IMR-90 (cell line): ENCODE measurements around the gene PAM. TPM values are rescaled to one million over a fixed set of nuclear protein-coding genes. Genes with fewer than 3 reads are reported as not detected.
A peak's percentile ranks its signal among the peaks of the same experiment; 100 is the strongest.

Experiments
- ATAC-seq: fragments of 200-7000 bp; cut with Tn5 transposase; 2 replicates; pipeline ENCODE4 v1.9.1; 2020; ENCODE audit warnings: low read depth, mild to moderate bottlenecking, moderate library complexity
- BruUV-seq: library from RNA; stranded (reverse); fragments of 400-500 nt; replicated peaks from 2 replicates; lab custom pipeline; 2021; lab: Mats Ljungman, UMichigan
- CTCF ChIA-PET: fragments of 300-600 bp; formaldehyde crosslinking; extraction: SDS; loops from one replicate; lab custom pipeline; 2021; ENCODE audit warnings: antibody characterized with exemption; lab: Yijun Ruan, JAX
- POLR2A ChIA-PET: fragments of 300-600 bp; sonication (Branson Sonifier 250); formaldehyde crosslinking; loops from one replicate; lab custom pipeline; 2022; ENCODE audit warnings: antibody characterized with exemption; ENCODE audit not compliant: unreplicated experiment; lab: Charles Lee
- DNase-seq: peaks from one replicate; pipeline ENCODE4 v3.0.0; 2013
- H2AFZ ChIP-seq: replicated peaks from 2 replicates; pipeline ENCODE3; 2013; ENCODE audit warnings: low read length, mild to moderate bottlenecking; ENCODE audit not compliant: poor library complexity
- H2AK5ac ChIP-seq: 2 replicates; pipeline ENCODE4 v1.6.1; 2013; ENCODE audit warnings: low read depth, low read length, inconsistent platforms
- H2AK9ac ChIP-seq: replicated peaks from 2 replicates; pipeline ENCODE3; 2013; ENCODE audit warnings: mild to moderate bottlenecking, low read depth, low read length, moderate library complexity; ENCODE audit not compliant: poor library complexity
- H2BK120ac ChIP-seq: 2 replicates; pipeline ENCODE4 v1.6.1; 2013; ENCODE audit warnings: low read depth, low read length, inconsistent platforms
- H2BK15ac ChIP-seq: 3 replicates; pipeline ENCODE4 v1.6.1; 2013; ENCODE audit warnings: low read depth, low read length, inconsistent platforms
- H2BK20ac ChIP-seq: 2 replicates; pipeline ENCODE4 v1.6.1; 2013; ENCODE audit warnings: low read depth, mild to moderate bottlenecking, inconsistent platforms, low read length, moderate library complexity
- H2BK5ac ChIP-seq: 2 replicates; pipeline ENCODE4 v1.6.1; 2013; ENCODE audit warnings: mild to moderate bottlenecking, low read depth, low read length, inconsistent platforms; ENCODE audit not compliant: poor library complexity, severe bottlenecking
- H3K14ac ChIP-seq: replicated peaks from 2 replicates; pipeline ENCODE4 v1.6.1; 2013; ENCODE audit warnings: low read depth, low read length, inconsistent platforms
- H3K18ac ChIP-seq: 2 replicates; pipeline ENCODE4 v1.6.1; 2013; ENCODE audit warnings: low read depth, low read length, control low read depth
- H3K23ac ChIP-seq: 2 replicates; pipeline ENCODE4 v1.6.1; 2013; ENCODE audit warnings: low read depth, low read length, inconsistent platforms
- H3K27ac ChIP-seq: 2 replicates; pipeline ENCODE4 v1.5.1; 2013; ENCODE audit warnings: mild to moderate bottlenecking, control low read depth, low read length; ENCODE audit not compliant: insufficient read depth
- H3K27me3 ChIP-seq: 2 replicates; pipeline ENCODE4 v1.6.1; 2013; ENCODE audit warnings: low read length; ENCODE audit not compliant: control insufficient read depth, insufficient read depth
- H3K36me3 ChIP-seq: 2 replicates; pipeline ENCODE4 v1.6.1; 2013; ENCODE audit warnings: low read length, mixed read lengths; ENCODE audit not compliant: control insufficient read depth, insufficient read depth
- H3K4ac ChIP-seq: 2 replicates; pipeline ENCODE4 v1.6.1; 2013; ENCODE audit warnings: low read depth, low read length, inconsistent platforms
- H3K4me1 ChIP-seq: 2 replicates; pipeline ENCODE4 v1.6.1; 2013; ENCODE audit warnings: low read length, mixed read lengths; ENCODE audit not compliant: control insufficient read depth, insufficient read depth
- H3K4me2 ChIP-seq: 2 replicates; pipeline ENCODE4 v1.6.1; 2013; ENCODE audit warnings: low read depth, mild to moderate bottlenecking, control low read depth, low read length, moderate library complexity
- H3K4me3 ChIP-seq: 2 replicates; pipeline ENCODE4 v1.5.1; 2013; ENCODE audit warnings: low read depth, mild to moderate bottlenecking, control low read depth, low read length, moderate library complexity; ENCODE audit not compliant: insufficient read depth
- H3K56ac ChIP-seq: 2 replicates; pipeline ENCODE4 v1.6.1; 2013; ENCODE audit warnings: low read length, inconsistent platforms; ENCODE audit not compliant: insufficient read depth; ENCODE audit errors: extremely low read depth
- H3K79me1 ChIP-seq, 2 experiments: 2 replicates each; pipeline ENCODE4 v1.6.1; 2013; ENCODE audit warnings: low read length in 2 of 2, inconsistent platforms in 1 of 2, low read depth in 1 of 2
- H3K9ac ChIP-seq: 2 replicates; pipeline ENCODE4 v1.6.1; 2013; ENCODE audit warnings: low read depth, low read length, control low read depth
- H3K9me1 ChIP-seq: 2 replicates; pipeline ENCODE4 v1.6.1; 2013; ENCODE audit warnings: low read length, inconsistent platforms; ENCODE audit not compliant: insufficient read depth
- H3K9me3 ChIP-seq: 2 replicates; pipeline ENCODE4 v1.6.1; 2013; ENCODE audit warnings: low read length; ENCODE audit not compliant: control insufficient read depth, insufficient read depth
- H4K20me1 ChIP-seq: 2 replicates; pipeline ENCODE4 v1.6.1; 2013; ENCODE audit warnings: low read length, inconsistent platforms; ENCODE audit not compliant: insufficient read depth
- H4K5ac ChIP-seq: 2 replicates; pipeline ENCODE4 v1.6.1; 2013; ENCODE audit warnings: mild to moderate bottlenecking, low read depth, low read length, control low read depth
- H4K8ac ChIP-seq, 2 experiments: 2 replicates each; pipeline ENCODE4 v1.6.1; 2013; ENCODE audit warnings: low read depth in 2 of 2, low read length in 2 of 2, control low read depth in 1 of 2, inconsistent platforms in 1 of 2
- H4K91ac ChIP-seq: 2 replicates; pipeline ENCODE4 v1.6.1; 2013; ENCODE audit warnings: low read depth, low read length, inconsistent platforms; ENCODE audit not compliant: insufficient read depth
- CEBPB ChIP-seq: IDR thresholded peaks from 2 replicates; pipeline ENCODE4 v1.6.1; 2012; ENCODE audit warnings: low read depth, low read length, improper control_type of control experiment
- CTCF ChIP-seq: conservative IDR thresholded peaks from 2 replicates; pipeline ENCODE4 v1.5.1; 2012; ENCODE audit warnings: mild to moderate bottlenecking, low read depth, low read length, improper control_type of control experiment
- FOS ChIP-seq: fragments of 150-350 bp; IDR thresholded peaks from 2 replicates; pipeline ENCODE4 v1.6.1; 2016; ENCODE audit warnings: low read depth, low read length
- MAFK ChIP-seq: IDR thresholded peaks from 2 replicates; pipeline ENCODE4 v1.6.1; 2012; ENCODE audit warnings: low read depth, low read length, improper control_type of control experiment
- MAZ ChIP-seq: IDR thresholded peaks from 2 replicates; pipeline ENCODE4 v1.6.1; 2012; ENCODE audit warnings: low read depth, mild to moderate bottlenecking, low read length, improper control_type of control experiment, moderate library complexity, borderline replicate concordance
- MXI1 ChIP-seq: IDR thresholded peaks from 2 replicates; pipeline ENCODE4 v1.6.1; 2012; ENCODE audit warnings: low read depth, mild to moderate bottlenecking, low read length, moderate library complexity, borderline replicate concordance
- NFE2L2 ChIP-seq: fragments of 150-350 bp; IDR thresholded peaks from 2 replicates; pipeline ENCODE4 v1.6.1; 2016; ENCODE audit warnings: low read depth, mild to moderate bottlenecking, low read length
- POLR2A ChIP-seq: IDR thresholded peaks from 2 replicates; pipeline ENCODE4 v1.6.1; 2012; ENCODE audit warnings: mild to moderate bottlenecking, low read depth, low read length
- RAD21 ChIP-seq: IDR thresholded peaks from 2 replicates; pipeline ENCODE4 v1.6.1; 2012; ENCODE audit warnings: low read length, improper control_type of control experiment
- RFX5 ChIP-seq: IDR thresholded peaks from 2 replicates; pipeline ENCODE4 v1.8.0; 2012; ENCODE audit warnings: low read depth, mild to moderate bottlenecking, low read length, moderate library complexity
- SMC3 ChIP-seq: fragments of 150-350 bp; IDR thresholded peaks from 2 replicates; pipeline ENCODE4 v1.6.1; 2016; ENCODE audit warnings: low read depth, mild to moderate bottlenecking, antibody characterized with exemption, low read length, moderate library complexity
- WGBS, 2 experiments: methylation state at CpG; one replicate each; pipeline versions ENCODE4 v1.1.5 to v1.1.7; 2013; ENCODE audit warnings: missing lambda C conversion rate in 2 of 2; ENCODE audit not compliant: insufficient read length in 1 of 2; ENCODE audit errors: extremely low coverage in 2 of 2; 5-methylcytosine and 5-hydroxymethylcytosine counted together
- dilution Hi-C: fragments of 300-500 bp; cut with HindIII; formaldehyde crosslinking; loops from one replicate; pipeline ENCODE4 v1.14.3; 2018; ENCODE audit warnings: low sequenced_read_pairs; ENCODE audit not compliant: unreplicated experiment
- in situ Hi-C: fragments of 300-500 bp; cut with MboI; formaldehyde crosslinking; loops from 3 replicates; pipeline ENCODE4 v1.14.3; 2019; ENCODE audit warnings: low sequenced_read_pairs, inconsistent platforms, mixed read lengths
- intact Hi-C: fragments of 100-400 bp; cut with micrococcal nuclease; formaldehyde crosslinking; loops from 2 replicates; pipeline ENCODE4 v1.10.0; 2022
- polyA plus RNA-seq, 3 experiments: library from polyadenylated mRNA; depleted of rRNA; stranded (reverse); fragments of >200 nt; gene quantifications; 2 replicates each; pipeline ENCODE4 v1.2.3, GENCODE V29; 2012; ENCODE audit warnings: low replicate concordance in 1 of 3
- total RNA-seq: library from RNA; depleted of rRNA; stranded (reverse); fragments of >200 nt; gene quantifications from 2 replicates; pipeline ENCODE4 v1.2.3, GENCODE V29; 2012

The PAM gene
- total and polyA plus RNA-seq, 2 of the 4 experiments (the other 2 are of a cell fraction) = 115 to 179 TPM

- H2BK5ac ChIP-seq = no peak overlapping the region
- H3K4me3 ChIP-seq = no peak overlapping the region
- no peak overlapping the region for H3K9ac ChIP-seq
- no peak overlapping the region for H2AK9ac ChIP-seq
- no peaks in the 10 kb centered on the region for H3K36me3 ChIP-seq
- H3K4ac ChIP-seq = 0 out of 2 replicates have a peak overlapping the region, but pooled peaks have one; percentile 37
- in situ Hi-C loops (no loop called here), dilution Hi-C loops (no loop called here), intact Hi-C loops (no loop called here)
- H3K18ac ChIP-seq = no peak overlapping the region
- peaks cover 23 to 28% of the 10 kb centered on the region in 2 experiments for H3K79me1 ChIP-seq
- no peak overlapping the region for H2AFZ ChIP-seq
- H4K20me1 ChIP-seq = peaks cover 13% of the 10 kb centered on the region; the same call in 1 of the 2 replicates
- no peak overlapping the region for H4K91ac ChIP-seq
- no peaks in the 10 kb centered on the region for H3K9me3 ChIP-seq
- no peak overlapping the region for H3K23ac ChIP-seq
- no peaks in the 10 kb centered on the region for H3K27me3 ChIP-seq
- 100% methylated on average over 1 of the region's 4 CpGs; no CpG with 5 or more reads in 1 of the 2 experiments for WGBS, 2 experiments
- H4K8ac ChIP-seq = no peak overlapping the region
- ChIA-PET POLR2A (no interaction called here), CTCF (interaction anchor here (0.9 kb wide), 1 partner anchor 66 kb away, joined by 3 read pairs; no protein-coding TSS in a partner anchor)
- no peak overlapping the region for H3K14ac ChIP-seq
- no peak overlapping the region for H2AK5ac ChIP-seq
- DNase-seq (peak; percentile 69), ATAC-seq (peak; percentile 81)
- no peak overlapping the region for H2BK15ac ChIP-seq
- H3K9me1 ChIP-seq = peaks cover 11% of the 10 kb centered on the region
- no peak overlapping the region; the same call in 1 of the 2 replicates for H2BK120ac ChIP-seq
- TF ChIP-seq CTCF (no peak), FOS (no peak), RAD21 (no peak), MAZ (no peak), CEBPB (no peak), POLR2A (no peak), NFE2L2 (no peak), SMC3 (no peak), MXI1 (no peak), RFX5 (no peak), MAFK (no peak)
- no TSS peak for BruUV-seq
- H2BK20ac ChIP-seq = no peak overlapping the region
- H3K56ac ChIP-seq = no peak overlapping the region
- peak overlapping the region; percentile 36; the same call in 1 of the 2 replicates for H3K4me2 ChIP-seq
- H3K4me1 ChIP-seq = peaks cover 6% of the 10 kb centered on the region
- H3K27ac ChIP-seq = no peak overlapping the region
- H4K5ac ChIP-seq = no peak overlapping the region
Measured at GRCh38 chr5:102856389-102856777, 101.3 kb downstream of the PAM start.
